ENCODE data around the gene MEGF6. TPM values are rescaled to one million over a fixed set of nuclear protein-coding genes. Genes with fewer than 3 reads are reported as not detected.

The MEGF6 gene
- total RNA-seq, 1 donor from 2014 or later: 7.3 TPM

DNA sequence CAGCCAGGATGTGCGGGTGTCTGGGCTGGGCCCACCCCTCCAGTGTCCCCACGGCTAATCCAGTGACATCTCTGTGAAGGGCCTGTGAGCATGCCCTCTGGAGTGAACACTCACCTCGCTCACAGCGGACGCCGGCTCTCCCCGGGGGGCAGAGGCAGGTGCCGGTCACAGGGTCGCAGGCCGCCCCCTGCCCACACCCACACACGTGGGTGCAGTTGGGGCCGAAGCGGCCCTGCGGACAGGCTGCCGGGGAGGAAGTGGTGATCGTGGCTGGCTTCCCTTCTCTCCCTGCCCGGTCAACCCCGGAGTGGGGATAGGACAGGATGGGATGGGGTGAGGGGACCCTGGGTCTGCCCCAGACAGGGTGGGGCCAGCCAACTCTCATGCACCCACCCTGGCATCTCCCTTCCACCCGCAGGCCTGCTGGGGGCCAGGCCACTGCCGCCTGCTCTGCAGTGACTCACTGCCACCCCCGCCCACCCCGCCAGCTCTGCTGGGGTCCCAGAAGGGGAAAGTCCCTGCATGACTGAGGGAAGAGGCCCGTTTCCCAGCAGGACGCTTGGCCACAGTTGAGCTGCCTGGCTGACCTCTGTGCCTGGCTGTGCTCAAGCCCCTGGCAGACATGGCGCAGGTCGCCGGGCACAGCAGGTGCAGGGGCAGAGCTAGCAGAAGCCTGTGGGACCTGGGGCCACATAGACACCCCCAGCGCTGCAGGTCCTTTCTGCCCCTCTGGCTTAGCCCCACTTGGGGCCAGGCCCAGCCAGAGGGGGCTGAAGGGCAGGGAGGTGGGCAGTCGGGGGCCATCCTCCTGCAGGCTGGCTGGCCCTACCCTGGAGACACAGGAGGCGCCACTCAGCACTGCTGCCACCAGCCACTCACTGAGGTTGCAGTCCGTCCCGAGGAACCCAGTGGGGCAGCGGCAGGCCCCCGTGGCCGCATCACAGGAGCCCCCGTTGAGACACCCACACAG is 115.2 kb downstream of the MEGF6 start:
- DNase-seq (no peak), ATAC-seq (ENCODE audit: poor library complexity) (no peak)
- intact Hi-C loops (cut with DNase I): no loop called here

DNA sequence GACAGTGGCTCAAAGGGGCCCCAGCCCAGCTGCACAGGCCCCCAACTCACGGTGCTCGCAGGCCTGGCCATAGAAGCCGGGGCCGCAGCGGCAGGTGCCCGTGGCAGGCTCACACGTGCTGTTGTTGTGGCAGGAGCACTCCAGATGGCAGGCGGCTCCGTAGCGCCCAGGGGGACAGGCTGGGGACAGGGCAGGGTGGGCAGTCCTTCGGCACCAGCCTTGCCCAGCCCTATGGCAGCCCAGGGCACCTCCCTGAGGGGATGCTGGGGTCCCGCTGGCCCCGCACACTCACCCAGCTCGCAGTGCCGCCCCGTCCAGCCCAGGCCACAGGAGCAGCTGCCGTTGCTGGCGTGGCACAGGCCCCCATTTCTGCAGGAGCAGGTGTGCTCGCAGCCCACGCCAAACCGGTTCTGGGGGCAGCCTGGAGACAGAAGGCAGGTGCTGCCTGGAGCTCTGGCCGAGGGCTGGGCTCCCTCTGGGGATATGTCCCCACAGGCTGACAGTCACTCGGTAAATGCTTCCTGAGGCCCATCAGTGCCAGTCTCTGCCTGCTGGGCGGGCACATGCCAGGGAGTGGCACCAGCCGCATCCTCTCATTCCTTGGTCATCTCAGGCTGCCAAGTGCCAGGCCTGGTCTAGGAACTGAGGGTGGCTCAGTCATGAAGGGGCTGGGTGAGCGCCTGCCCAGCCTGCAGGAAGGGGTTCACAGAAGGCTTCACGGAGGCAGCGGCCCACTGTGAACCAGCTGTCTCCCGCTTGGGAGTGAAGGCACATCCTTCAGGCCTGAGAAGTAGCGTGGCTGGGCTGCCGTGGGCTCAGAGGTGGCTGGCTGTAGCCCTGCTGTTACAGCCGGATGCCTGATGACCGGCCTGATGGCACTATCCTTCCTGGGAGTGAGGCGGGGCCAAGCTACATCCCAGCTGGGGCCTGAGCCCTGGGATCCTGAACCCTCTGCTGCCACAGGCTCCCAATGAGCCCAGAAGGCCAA is 116.7 kb downstream of the MEGF6 start:
- ATAC-seq (ENCODE audit: poor library complexity): no peak
- no peak for DNase-seq
- intact Hi-C loops (cut with DNase I): no loop called here

DNA sequence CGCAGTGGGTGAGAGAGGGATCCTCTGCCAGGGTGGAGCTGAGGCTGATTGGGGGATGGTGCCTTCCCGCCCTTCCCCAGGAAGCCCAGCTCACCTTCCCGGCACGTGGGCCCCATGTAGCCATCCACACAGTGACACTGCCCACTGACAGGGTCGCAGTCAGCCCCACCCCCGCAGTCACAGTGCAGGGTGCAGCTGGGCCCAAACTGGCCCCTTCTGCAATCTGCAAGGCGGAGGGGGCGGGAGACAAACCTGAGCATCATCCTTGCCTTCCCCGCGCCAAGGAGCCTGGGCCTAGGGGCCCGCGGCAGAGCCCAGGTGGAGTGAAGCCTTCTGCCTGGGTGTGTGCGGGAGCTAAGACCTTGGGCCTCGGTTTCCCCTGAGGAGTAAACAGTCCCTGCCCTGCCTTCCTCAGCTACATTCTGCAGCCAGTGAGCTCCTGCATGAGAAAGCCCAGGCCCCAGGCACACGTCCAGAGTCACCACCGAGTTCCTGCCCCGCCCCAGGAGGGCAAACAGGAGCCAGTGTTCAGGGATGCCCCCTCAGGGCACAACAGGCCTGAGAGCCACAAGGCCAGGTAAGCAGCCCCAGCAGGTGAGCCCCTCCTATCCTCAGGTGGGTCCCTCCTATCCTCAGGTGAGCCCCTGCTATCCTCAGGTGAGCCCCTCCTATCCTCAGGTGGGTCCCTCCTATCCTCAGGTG is 118.6 kb downstream of the MEGF6 start:
- DNase-seq: no peak
- ATAC-seq (ENCODE audit: poor library complexity): no peak
- intact Hi-C loops (cut with DNase I): no loop called here

DNA sequence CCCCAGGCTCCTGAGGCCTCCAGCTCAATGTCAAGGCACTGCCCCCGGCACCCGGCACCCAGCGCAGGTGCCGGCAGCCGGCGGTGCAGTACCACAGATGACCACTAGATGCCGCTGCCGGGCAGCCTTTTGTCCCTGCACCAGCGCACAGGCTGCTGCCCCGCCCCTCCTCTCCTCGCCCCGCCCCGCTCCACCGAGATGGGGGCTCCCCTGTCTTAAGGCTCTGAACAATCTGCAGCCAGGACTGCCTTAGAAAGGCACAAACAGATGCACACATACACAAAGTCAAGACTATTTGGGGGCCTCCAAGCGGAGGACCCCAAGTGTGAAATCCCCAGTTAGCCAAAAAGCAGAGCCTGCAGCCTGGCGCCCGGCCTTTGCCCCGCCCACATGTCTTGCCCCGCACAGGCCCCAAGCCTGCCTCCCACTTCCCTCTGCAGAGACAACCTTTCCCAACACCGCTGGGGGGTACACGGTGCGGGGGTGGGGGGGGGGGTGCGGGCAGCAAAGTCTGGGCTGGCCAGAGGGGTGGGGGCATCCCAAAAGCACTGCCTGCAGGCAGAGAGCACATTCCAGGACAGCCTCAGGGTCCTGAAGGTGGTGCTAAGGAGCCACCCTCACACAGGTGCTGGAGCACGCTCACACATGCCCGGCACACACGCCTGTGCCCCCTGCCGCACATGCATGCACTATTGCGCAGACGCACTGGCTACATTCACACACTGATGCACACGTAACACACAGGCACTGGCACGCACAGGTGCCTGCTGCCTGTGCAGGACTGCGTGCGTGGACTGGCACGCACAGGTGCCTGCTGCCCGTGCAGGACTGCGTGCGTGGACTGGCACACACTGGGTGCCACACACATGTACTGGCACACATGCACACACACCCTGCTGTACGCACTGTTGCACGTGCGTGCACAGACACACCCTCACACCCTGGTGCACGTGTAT is 119.7 kb downstream of the MEGF6 start:
- DNase-seq (peak; percentile 89), ATAC-seq (ENCODE audit: poor library complexity) (peak; percentile 90)
- intact Hi-C loops (cut with DNase I): loop anchor here (1.0 kb wide), 1 partner anchor 130 kb away; no protein-coding TSS in a partner anchor

DNA sequence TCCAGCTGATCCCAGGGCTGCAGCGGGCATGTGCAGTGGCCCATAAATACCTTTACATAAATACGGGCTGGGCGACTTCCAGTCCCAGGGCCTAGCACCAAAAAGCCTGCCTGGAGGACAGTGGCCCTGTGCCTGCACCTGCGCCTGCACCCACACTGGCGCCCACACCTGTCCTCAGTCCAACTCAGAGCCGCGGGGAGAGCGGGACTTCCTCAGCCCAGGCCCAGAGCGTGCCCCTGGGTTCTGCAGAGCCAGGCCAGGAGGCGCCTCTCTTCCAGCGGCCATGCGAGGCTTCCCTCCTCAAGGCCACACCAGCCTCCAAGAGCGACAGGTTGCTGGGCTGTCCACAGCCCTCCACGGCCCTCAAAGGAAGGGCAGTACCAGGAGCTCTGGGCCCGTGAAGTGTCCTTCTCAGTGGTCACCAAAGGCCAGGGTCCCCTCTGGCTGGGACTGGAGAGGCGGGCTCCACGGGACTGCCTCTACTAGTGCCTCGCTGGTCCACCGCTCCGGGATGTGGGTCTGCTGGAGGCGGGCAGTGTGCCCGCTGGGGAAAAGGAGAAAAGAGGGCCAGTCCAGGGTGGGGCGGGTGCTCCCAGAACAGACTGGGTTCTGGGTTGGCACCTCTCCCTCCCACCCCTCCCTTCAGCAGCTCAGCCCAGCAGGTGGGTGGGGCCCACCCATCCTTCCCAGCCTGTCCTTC is 121.1 kb downstream of the MEGF6 start:
- intact Hi-C loops (cut with DNase I): no loop called here
- DNase-seq (no peak), ATAC-seq (ENCODE audit: poor library complexity) (no peak)

DNA sequence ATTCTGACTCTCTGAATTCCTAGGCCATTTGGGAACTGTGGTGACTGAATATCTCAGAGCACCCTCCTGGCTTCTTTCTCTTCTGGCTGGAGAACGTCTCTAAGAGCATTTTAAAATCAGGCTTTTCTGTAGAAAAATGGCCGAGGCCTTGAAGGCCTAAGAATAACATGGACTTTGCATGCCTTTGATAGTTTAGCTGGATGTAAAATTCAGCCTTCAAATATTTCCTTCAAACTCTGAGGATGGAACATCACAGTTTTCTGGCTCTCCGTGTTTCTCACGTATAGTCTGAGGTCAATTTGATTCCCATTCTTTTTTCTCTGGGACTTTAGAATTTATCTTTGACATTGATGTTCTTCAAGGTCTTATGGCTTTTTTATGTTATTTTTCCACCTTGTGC is 122.9 kb downstream of the MEGF6 start:
- ATAC-seq (ENCODE audit: poor library complexity): no peak
- intact Hi-C loops (cut with DNase I): no loop called here

DNA sequence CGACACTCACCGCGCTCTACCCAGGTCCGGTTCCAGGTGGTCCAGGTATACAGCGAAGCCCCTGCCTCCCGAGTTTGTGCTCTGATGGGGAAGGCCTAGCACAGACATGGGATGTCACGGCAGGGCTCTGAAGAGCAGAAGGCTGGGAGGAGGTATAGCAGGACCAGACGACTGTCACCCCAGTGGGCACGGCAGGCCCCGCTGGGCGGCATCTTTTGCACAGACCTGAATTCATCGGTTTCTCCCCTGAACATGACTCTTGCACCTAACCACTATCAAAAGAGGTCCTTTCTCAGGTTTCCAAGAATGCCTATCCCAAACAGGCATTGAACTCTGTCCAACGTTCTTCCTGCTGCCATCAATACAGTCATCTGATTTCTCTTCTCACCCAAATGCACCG is 126.3 kb downstream of the MEGF6 start:
- no peak for DNase-seq
- intact Hi-C loops (cut with DNase I): loop anchor here (2.0 kb wide), 1 partner anchor 32 kb away; no protein-coding TSS in a partner anchor
- no peak for ATAC-seq (ENCODE audit: poor library complexity)

More for the DNA sequence above, 122.9 kb downstream of the MEGF6 start:
- DNase-seq: no peak

DNA sequence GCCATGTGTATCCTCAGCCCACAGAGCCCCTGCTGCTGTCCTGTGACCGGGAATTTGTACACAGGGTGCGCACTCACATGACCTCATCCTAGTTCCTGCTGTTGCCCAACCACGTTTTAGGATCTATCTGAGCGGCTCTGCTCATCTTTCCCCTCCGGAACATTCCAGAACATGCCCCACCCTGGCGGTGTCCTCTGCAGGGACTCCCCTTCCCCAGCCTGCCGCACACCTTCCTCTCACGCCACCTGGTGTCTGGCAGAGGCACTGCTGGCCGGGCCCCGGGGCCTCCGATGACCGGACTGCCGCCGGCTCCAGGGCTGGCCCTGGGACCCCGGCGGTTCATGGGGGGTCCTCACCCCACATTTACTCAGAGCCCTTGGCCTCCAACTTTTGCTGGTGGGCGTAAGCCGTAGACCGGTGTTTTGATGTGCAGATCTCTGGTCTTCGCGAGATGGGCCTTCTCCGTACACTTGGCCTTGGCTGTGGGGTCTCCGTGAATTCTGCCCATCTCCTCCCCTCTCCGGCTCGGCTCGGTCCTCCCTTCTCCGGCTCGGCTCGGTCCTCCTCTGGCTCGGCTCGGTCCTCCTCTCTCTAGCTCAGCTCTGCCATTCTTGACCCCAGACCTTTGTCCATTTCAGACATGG is 127.4 kb downstream of the MEGF6 start:
- ATAC-seq (ENCODE audit: poor library complexity): peak; percentile 72
- intact Hi-C loops (cut with DNase I): loop anchor here (2.0 kb wide), 1 partner anchor 31 kb away; no protein-coding TSS in a partner anchor
- no peak for DNase-seq

DNA sequence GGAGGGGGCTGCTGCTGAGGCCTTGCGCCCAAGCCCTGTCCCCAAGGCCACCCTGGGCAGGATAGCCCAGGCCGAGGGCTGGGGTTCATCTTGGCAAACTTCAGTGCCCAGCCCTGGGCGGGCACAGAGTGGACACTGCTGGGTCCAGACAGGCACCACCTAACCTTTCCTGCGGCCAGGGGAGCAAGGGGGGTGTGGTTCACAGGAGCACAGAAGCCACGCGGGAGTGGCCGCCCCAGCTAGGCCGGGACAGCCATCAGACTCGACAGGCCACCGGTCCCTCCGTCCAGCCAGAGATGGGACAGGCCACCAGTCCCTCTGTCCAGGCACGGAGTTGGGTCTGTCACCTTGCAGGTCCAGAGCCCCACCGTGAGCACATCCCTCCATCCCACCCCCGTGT is 127.9 kb downstream of the MEGF6 start:
- ATAC-seq (ENCODE audit: poor library complexity): no peak

DNA sequence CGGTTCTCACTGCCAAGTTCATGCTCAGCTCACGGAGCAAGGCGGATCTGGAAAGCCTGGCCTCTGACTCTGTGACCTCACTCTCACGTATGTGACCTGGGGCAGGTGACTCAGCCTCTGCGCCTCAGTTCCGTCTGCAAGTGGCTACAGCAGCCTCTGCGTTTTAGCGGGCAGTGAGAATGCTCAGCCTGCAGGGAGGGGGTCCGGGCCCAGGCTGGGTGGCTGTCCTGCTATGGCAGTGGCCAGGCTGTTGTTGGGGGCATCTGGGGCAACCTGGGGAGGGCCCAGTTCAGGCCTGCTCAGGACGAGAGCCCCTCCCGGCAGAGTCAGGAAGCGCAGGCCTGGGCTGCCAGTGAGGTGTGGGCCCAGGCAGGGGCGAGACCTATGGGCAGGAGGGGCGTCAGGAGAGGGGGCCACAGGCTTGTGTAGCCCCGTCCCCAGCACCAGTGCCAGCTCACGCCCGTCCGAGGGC is 128.9 kb downstream of the MEGF6 start:
- no peak for ATAC-seq (ENCODE audit: poor library complexity)
- intact Hi-C loops (cut with DNase I): no loop called here
- no peak for DNase-seq

More for the DNA sequence above, 127.9 kb downstream of the MEGF6 start:
- intact Hi-C loops (cut with DNase I): no loop called here
- no peak for DNase-seq

DNA sequence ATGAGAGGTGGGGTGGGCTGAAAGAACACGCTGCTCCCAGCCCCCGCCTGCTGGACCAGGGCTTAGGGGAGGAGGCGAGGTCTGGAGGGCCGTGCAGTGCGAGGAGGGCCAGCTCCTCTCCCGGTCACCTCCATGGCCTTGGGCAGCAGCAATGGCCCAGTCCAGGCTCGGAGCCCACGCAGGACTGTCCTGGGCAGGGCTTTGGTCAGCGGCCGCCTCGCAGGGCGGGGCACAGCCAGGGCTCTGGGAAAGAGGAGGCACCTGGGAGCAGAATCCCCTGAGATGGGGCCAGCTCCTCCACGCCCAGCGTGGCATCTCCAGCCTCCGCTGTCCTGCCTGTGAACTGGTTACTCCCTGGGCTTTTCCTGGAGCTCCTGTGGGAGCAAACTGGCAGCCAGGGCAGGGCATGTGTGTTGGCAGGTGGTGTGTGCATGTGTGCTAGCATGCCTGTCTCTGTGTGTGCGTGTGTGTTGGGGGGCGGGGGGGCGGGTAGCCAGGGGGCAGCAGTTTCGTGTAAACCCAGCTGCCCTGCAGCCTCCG is 129.4 kb downstream of the MEGF6 start:
- intact Hi-C loops (cut with DNase I): no loop called here
- no peak for ATAC-seq (ENCODE audit: poor library complexity)
- DNase-seq: no peak

DNA sequence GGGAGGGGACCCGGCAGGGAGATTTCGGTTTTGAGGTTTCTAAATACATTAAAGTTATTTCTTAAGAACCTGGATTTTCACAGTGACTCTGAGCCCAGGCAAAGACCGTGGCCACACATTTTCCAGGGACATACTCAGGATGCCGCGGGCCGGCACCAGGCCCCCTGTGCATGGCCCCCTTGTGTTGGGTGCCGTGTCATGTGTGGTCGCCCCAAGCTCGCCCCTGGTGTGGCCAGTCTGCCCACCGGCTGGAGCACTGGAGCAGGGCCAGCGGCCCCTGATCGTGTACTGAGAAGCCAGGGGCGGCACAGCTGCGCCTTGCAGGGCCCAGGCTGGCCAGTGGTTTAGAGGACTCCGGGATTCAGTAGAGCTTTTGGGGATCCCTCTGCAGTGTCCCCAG is 130.3 kb downstream of the MEGF6 start:
- no peak for DNase-seq
- intact Hi-C loops (cut with DNase I): no loop called here
- no peak for ATAC-seq (ENCODE audit: poor library complexity)

DNA sequence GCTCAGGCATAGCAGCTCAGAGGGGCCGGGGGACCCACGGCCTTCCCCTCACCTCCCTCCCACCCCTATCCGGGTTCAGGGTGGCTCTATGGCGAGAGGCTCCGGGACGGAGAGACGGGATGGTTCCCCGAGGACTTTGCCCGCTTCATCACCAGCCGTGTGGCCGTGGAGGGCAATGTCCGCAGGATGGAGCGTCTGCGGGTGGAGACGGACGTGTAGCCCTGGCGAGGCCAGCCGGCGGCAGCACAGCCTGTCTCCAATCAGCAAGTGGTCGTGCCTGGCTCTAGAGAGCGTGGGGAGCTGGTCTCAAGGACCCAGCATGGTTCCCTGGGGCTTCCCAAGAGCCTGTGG is 131.0 kb downstream of the MEGF6 start:
- DNase-seq: no peak
- intact Hi-C loops (cut with DNase I): no loop called here
- no peak for ATAC-seq (ENCODE audit: poor library complexity)

DNA sequence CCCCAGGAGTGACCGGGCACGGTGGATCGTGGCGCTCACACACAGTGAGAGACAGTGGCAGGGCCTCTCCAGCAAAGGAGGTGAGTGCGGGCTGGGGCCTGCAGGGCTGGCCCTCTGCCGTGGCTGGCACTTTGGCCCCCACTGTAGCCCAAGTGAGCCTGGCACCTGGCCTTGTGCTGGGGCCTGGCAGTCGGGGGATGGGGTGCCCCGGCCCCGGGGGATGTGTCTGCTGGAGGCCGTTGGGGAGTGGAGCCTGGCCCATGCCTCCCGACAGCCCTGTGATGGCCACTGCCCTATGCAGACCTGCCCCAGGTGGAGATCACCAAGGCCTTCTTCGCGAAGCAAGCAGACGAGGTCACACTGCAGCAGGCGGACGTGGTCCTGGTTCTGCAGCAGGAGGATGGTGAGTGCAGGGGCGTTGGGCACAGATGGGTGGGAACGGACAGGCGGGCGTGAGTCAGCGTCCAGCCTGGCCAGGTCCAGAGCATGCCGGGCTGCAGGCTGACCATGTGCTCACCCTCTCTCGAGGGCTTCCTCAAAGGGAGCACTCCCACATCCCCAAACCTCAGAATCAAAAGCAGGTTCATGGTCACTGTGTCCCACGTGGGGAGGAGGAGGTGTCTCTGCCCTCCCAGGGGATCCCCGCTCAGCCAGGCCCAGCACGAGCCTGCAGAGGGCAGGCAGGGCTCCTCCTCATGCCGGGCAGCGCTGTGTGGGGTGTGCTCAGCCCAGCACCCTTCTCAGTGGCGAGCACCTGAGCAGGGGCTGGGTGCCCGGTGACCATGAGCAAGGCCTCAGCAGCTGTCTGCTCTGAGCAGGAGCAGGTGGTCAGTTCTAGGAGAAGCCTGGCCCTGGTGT is 131.6 kb downstream of the MEGF6 start:
- intact Hi-C loops (cut with DNase I): no loop called here
- no peak for DNase-seq
- no peak for ATAC-seq (ENCODE audit: poor library complexity)

DNA sequence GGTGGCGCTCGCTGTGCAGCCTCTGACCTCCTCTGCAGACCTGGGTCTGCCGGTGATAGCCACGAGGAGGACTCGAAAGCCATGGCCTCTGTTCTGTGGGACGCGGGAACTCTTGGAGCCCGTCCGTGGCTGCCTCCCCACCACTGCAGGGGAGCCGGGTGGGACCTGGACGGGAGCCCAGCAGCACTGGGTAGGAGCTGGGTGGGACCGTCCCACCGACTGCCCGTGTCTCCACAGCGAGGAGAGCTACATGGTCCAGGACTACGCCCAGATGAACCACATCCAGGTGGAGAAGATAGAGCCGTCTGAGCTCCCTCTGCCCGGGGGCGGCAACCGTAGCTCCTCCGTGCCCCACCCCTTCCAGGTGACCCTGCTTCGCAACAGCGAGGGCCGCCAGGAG is 133.1 kb downstream of the MEGF6 start:
- intact Hi-C loops (cut with DNase I): no loop called here
- DNase-seq: no peak
- ATAC-seq (ENCODE audit: poor library complexity): no peak
